IMR-90 (cell line): ENCODE data around the gene PBX4. TPM values are rescaled to one million over a fixed set of nuclear protein-coding genes. Genes with fewer than 3 reads are reported as not detected.
A peak's percentile ranks its signal among the peaks of the same experiment; 100 is the strongest.

Experiments used
- ATAC-seq: fragments of 200-7000 bp; cut with Tn5 transposase; 2 replicates; pipeline ENCODE4 v1.9.1; 2020; ENCODE audit warnings: low read depth, mild to moderate bottlenecking, moderate library complexity
- BruUV-seq: library from RNA; stranded (reverse); fragments of 400-500 nt; replicated peaks from 2 replicates; lab custom pipeline; 2021; lab: Mats Ljungman, UMichigan
- CTCF ChIA-PET: fragments of 300-600 bp; formaldehyde crosslinking; extraction: SDS; loops from one replicate; lab custom pipeline; 2021; ENCODE audit warnings: antibody characterized with exemption; lab: Yijun Ruan, JAX
- POLR2A ChIA-PET: fragments of 300-600 bp; sonication (Branson Sonifier 250); formaldehyde crosslinking; loops from one replicate; lab custom pipeline; 2022; ENCODE audit warnings: antibody characterized with exemption; ENCODE audit not compliant: unreplicated experiment; lab: Charles Lee
- DNase-seq: peaks from one replicate; pipeline ENCODE4 v3.0.0; 2013
- H2AFZ ChIP-seq: replicated peaks from 2 replicates; pipeline ENCODE3; 2013; ENCODE audit warnings: low read length, mild to moderate bottlenecking; ENCODE audit not compliant: poor library complexity
- H2AK5ac ChIP-seq: 2 replicates; pipeline ENCODE4 v1.6.1; 2013; ENCODE audit warnings: low read depth, low read length, inconsistent platforms
- H2AK9ac ChIP-seq: replicated peaks from 2 replicates; pipeline ENCODE3; 2013; ENCODE audit warnings: mild to moderate bottlenecking, low read depth, low read length, moderate library complexity; ENCODE audit not compliant: poor library complexity
- H2BK120ac ChIP-seq: 2 replicates; pipeline ENCODE4 v1.6.1; 2013; ENCODE audit warnings: low read depth, low read length, inconsistent platforms
- H2BK15ac ChIP-seq: 3 replicates; pipeline ENCODE4 v1.6.1; 2013; ENCODE audit warnings: low read depth, low read length, inconsistent platforms
- H2BK20ac ChIP-seq: 2 replicates; pipeline ENCODE4 v1.6.1; 2013; ENCODE audit warnings: low read depth, mild to moderate bottlenecking, inconsistent platforms, low read length, moderate library complexity
- H2BK5ac ChIP-seq: 2 replicates; pipeline ENCODE4 v1.6.1; 2013; ENCODE audit warnings: mild to moderate bottlenecking, low read depth, low read length, inconsistent platforms; ENCODE audit not compliant: poor library complexity, severe bottlenecking
- H3K14ac ChIP-seq: replicated peaks from 2 replicates; pipeline ENCODE4 v1.6.1; 2013; ENCODE audit warnings: low read depth, low read length, inconsistent platforms
- H3K18ac ChIP-seq: 2 replicates; pipeline ENCODE4 v1.6.1; 2013; ENCODE audit warnings: low read depth, low read length, control low read depth
- H3K23ac ChIP-seq: 2 replicates; pipeline ENCODE4 v1.6.1; 2013; ENCODE audit warnings: low read depth, low read length, inconsistent platforms
- H3K27ac ChIP-seq: 2 replicates; pipeline ENCODE4 v1.5.1; 2013; ENCODE audit warnings: mild to moderate bottlenecking, control low read depth, low read length; ENCODE audit not compliant: insufficient read depth
- H3K27me3 ChIP-seq: 2 replicates; pipeline ENCODE4 v1.6.1; 2013; ENCODE audit warnings: low read length; ENCODE audit not compliant: control insufficient read depth, insufficient read depth
- H3K36me3 ChIP-seq: 2 replicates; pipeline ENCODE4 v1.6.1; 2013; ENCODE audit warnings: low read length, mixed read lengths; ENCODE audit not compliant: control insufficient read depth, insufficient read depth
- H3K4ac ChIP-seq: 2 replicates; pipeline ENCODE4 v1.6.1; 2013; ENCODE audit warnings: low read depth, low read length, inconsistent platforms
- H3K4me1 ChIP-seq: 2 replicates; pipeline ENCODE4 v1.6.1; 2013; ENCODE audit warnings: low read length, mixed read lengths; ENCODE audit not compliant: control insufficient read depth, insufficient read depth
- H3K4me2 ChIP-seq: 2 replicates; pipeline ENCODE4 v1.6.1; 2013; ENCODE audit warnings: low read depth, mild to moderate bottlenecking, control low read depth, low read length, moderate library complexity
- H3K4me3 ChIP-seq: 2 replicates; pipeline ENCODE4 v1.5.1; 2013; ENCODE audit warnings: low read depth, mild to moderate bottlenecking, control low read depth, low read length, moderate library complexity; ENCODE audit not compliant: insufficient read depth
- H3K56ac ChIP-seq: 2 replicates; pipeline ENCODE4 v1.6.1; 2013; ENCODE audit warnings: low read length, inconsistent platforms; ENCODE audit not compliant: insufficient read depth; ENCODE audit errors: extremely low read depth
- H3K79me1 ChIP-seq, 2 experiments: 2 replicates each; pipeline ENCODE4 v1.6.1; 2013; ENCODE audit warnings: low read length in 2 of 2, inconsistent platforms in 1 of 2, low read depth in 1 of 2
- H3K9ac ChIP-seq: 2 replicates; pipeline ENCODE4 v1.6.1; 2013; ENCODE audit warnings: low read depth, low read length, control low read depth
- H3K9me1 ChIP-seq: 2 replicates; pipeline ENCODE4 v1.6.1; 2013; ENCODE audit warnings: low read length, inconsistent platforms; ENCODE audit not compliant: insufficient read depth
- H3K9me3 ChIP-seq: 2 replicates; pipeline ENCODE4 v1.6.1; 2013; ENCODE audit warnings: low read length; ENCODE audit not compliant: control insufficient read depth, insufficient read depth
- H4K20me1 ChIP-seq: 2 replicates; pipeline ENCODE4 v1.6.1; 2013; ENCODE audit warnings: low read length, inconsistent platforms; ENCODE audit not compliant: insufficient read depth
- H4K5ac ChIP-seq: 2 replicates; pipeline ENCODE4 v1.6.1; 2013; ENCODE audit warnings: mild to moderate bottlenecking, low read depth, low read length, control low read depth
- H4K8ac ChIP-seq, 2 experiments: 2 replicates each; pipeline ENCODE4 v1.6.1; 2013; ENCODE audit warnings: low read depth in 2 of 2, low read length in 2 of 2, control low read depth in 1 of 2, inconsistent platforms in 1 of 2
- H4K91ac ChIP-seq: 2 replicates; pipeline ENCODE4 v1.6.1; 2013; ENCODE audit warnings: low read depth, low read length, inconsistent platforms; ENCODE audit not compliant: insufficient read depth
- CEBPB ChIP-seq: IDR thresholded peaks from 2 replicates; pipeline ENCODE4 v1.6.1; 2012; ENCODE audit warnings: low read depth, low read length, improper control_type of control experiment
- MXI1 ChIP-seq: IDR thresholded peaks from 2 replicates; pipeline ENCODE4 v1.6.1; 2012; ENCODE audit warnings: low read depth, mild to moderate bottlenecking, low read length, moderate library complexity, borderline replicate concordance
- WGBS, 2 experiments: methylation state at CpG; one replicate each; pipeline versions ENCODE4 v1.1.5 to v1.1.7; 2013; ENCODE audit warnings: missing lambda C conversion rate in 2 of 2; ENCODE audit not compliant: insufficient read length in 1 of 2; ENCODE audit errors: extremely low coverage in 2 of 2; 5-methylcytosine and 5-hydroxymethylcytosine counted together
- dilution Hi-C: fragments of 300-500 bp; cut with HindIII; formaldehyde crosslinking; loops from one replicate; pipeline ENCODE4 v1.14.3; 2018; ENCODE audit warnings: low sequenced_read_pairs; ENCODE audit not compliant: unreplicated experiment
- in situ Hi-C: fragments of 300-500 bp; cut with MboI; formaldehyde crosslinking; loops from 3 replicates; pipeline ENCODE4 v1.14.3; 2019; ENCODE audit warnings: low sequenced_read_pairs, inconsistent platforms, mixed read lengths
- intact Hi-C: fragments of 100-400 bp; cut with micrococcal nuclease; formaldehyde crosslinking; loops from 2 replicates; pipeline ENCODE4 v1.10.0; 2022
- polyA plus RNA-seq, 3 experiments: library from polyadenylated mRNA; depleted of rRNA; stranded (reverse); fragments of >200 nt; gene quantifications; 2 replicates each; pipeline ENCODE4 v1.2.3, GENCODE V29; 2012; ENCODE audit warnings: low replicate concordance in 1 of 3
- total RNA-seq: library from RNA; depleted of rRNA; stranded (reverse); fragments of >200 nt; gene quantifications from 2 replicates; pipeline ENCODE4 v1.2.3, GENCODE V29; 2012

Gene PBX4
- total and polyA plus RNA-seq, 2 of the 4 experiments (the other 2 are of a cell fraction) = 0.90 to 2.9 TPM

- H3K14ac ChIP-seq = peak overlapping the region; percentile 35; the same call in 1 of the 2 replicates
- peak overlapping the region; percentile 88 for H2AK5ac ChIP-seq
- H3K27me3 ChIP-seq = no peaks in the 10 kb centered on the region
- peak overlapping the region; percentile 90 for H2AFZ ChIP-seq
- 0 out of 2 replicates have a peak overlapping the region, but pooled peaks have one; percentile 32 for H3K56ac ChIP-seq
- peak overlapping the region; percentile 19 for H2BK5ac ChIP-seq
- H3K4me1 ChIP-seq = peaks cover 7% of the 10 kb centered on the region; the same call in 1 of the 2 replicates
- intact Hi-C loops (loop anchor here (2.0 kb wide), 1 partner anchor 114 kb away; no protein-coding TSS in a partner anchor), dilution Hi-C loops (no loop called here), in situ Hi-C loops (no loop called here)
- ATAC-seq = peak; percentile 0; the same call in 1 of the 2 replicates
- peak overlapping the region; percentile 39 to 90 for H4K8ac ChIP-seq
- H4K20me1 ChIP-seq = peaks cover 38% of the 10 kb centered on the region
- H3K9me1 ChIP-seq = peaks cover 22% of the 10 kb centered on the region
- no peak overlapping the region for H3K18ac ChIP-seq
- peak overlapping the region; percentile 68 for H2AK9ac ChIP-seq
- BruUV-seq = no TSS peak
- no peak overlapping the region for H2BK20ac ChIP-seq
- CTCF ChIA-PET = no interaction called here
- H3K27ac ChIP-seq = peak overlapping the region; percentile 26; the same call in 1 of the 2 replicates
- peaks cover 21% of the 10 kb centered on the region for H3K36me3 ChIP-seq
- no peak overlapping the region for H2BK15ac ChIP-seq
- no peaks in the 10 kb centered on the region for H3K9me3 ChIP-seq
- peak overlapping the region; percentile 78 for H3K4me3 ChIP-seq
- no peak for TF ChIP-seq MXI1
- peak; percentile 25; the same call in 1 of the 2 replicates for TF ChIP-seq CEBPB
- peak overlapping the region; percentile 61 for H3K4ac ChIP-seq
- WGBS, 2 experiments = 14% methylated on average over 1 of the region's 17 CpGs; no CpG with 5 or more reads in 1 of the 2 experiments
- no peak overlapping the region for H2BK120ac ChIP-seq
- peak overlapping the region; percentile 62 for H3K9ac ChIP-seq
- no peak overlapping the region for H4K91ac ChIP-seq
- peak overlapping the region; percentile 92 for H3K4me2 ChIP-seq
- H3K23ac ChIP-seq = peak overlapping the region; percentile 76
- peak; percentile 4 for DNase-seq
- H3K79me1 ChIP-seq = peaks cover 20 to 42% of the 10 kb centered on the region in 2 experiments
- POLR2A ChIA-PET = no interaction called here
- H4K5ac ChIP-seq = no peak overlapping the region
These were observed 44.4 kb upstream of the PBX4 start for GRCh38 chr19:19662871-19663255.
